GM20000 (cell line): ENCODE measurements around the gene PIGM.

ENCODE experiments used
- DNase-seq: peaks from one replicate; pipeline ENCODE4 v3.0.0; 2012; ENCODE audit warnings: low spot score
- CTCF ChIP-seq: IDR thresholded peaks from 2 replicates; pipeline ENCODE4 v1.5.1; 2012; ENCODE audit warnings: mild to moderate bottlenecking, control low read depth; ENCODE audit errors: extremely low read depth, missing control alignments

The PIGM gene

GRCh38 chr1:160047111-160047991 is 15.6 kb upstream of the PIGM start:
- TF ChIP-seq CTCF: no peak
- DNase-seq: no peak

GRCh38 chr1:160046494-160047110 is 14.8 kb upstream of the PIGM start:
- DNase-seq: peak; percentile 80
- peak; percentile 46 for TF ChIP-seq CTCF

GRCh38 chr1:160045653-160046052 is 13.9 kb upstream of the PIGM start:
- DNase-seq: no peak
- no peak for TF ChIP-seq CTCF

GRCh38 chr1:160043543-160043942 is 11.8 kb upstream of the PIGM start:
- no peak for DNase-seq
- TF ChIP-seq CTCF: no peak

GRCh38 chr1:160040476-160040875 is 8.7 kb upstream of the PIGM start:
- TF ChIP-seq CTCF: no peak
- no peak for DNase-seq

GRCh38 chr1:160032165-160032820 is 503 bp upstream of the PIGM start:
- TF ChIP-seq CTCF: no peak
- no peak for DNase-seq
